Tibial nerve (tissue), 4 donors: ENCODE results near the gene TSHZ2.

Experiments used
- CTCF ChIP-seq, 5 experiments: fragments of 200-600 bp in 3 of 5; fragments of 450-650 bp in 2 of 5; sonication (generic) in 3 of 5; IDR thresholded peaks; one replicate each; pipeline ENCODE4 v1.5.1; 2016 to 2019; ENCODE audit warnings: antibody characterized with exemption in 5 of 5, mild to moderate bottlenecking in 3 of 5, moderate library complexity in 2 of 5
- EP300 ChIP-seq, 2 donors: sonication (generic); formaldehyde crosslinking; IDR thresholded peaks; one replicate each; pipeline ENCODE4 v1.6.1; 2017; ENCODE audit warnings: antibody characterized with exemption in 2 of 2, mild to moderate bottlenecking in 1 of 2
- POLR2A ChIP-seq, 2 donors: fragments of 450-650 bp; IDR thresholded peaks; one replicate each; pipeline ENCODE4 v1.6.1; 2017; ENCODE audit warnings: antibody characterized with exemption in 2 of 2, mild to moderate bottlenecking in 2 of 2, moderate library complexity in 2 of 2

GRCh38 chr20:53338716-53339115, 366.6 kb downstream of the TSHZ2 start:
- no peak for TF ChIP-seq CTCF (IDR thresholded peaks at IDR 0.05)
- TF ChIP-seq POLR2A (IDR thresholded peaks at IDR 0.05): no peak
- TF ChIP-seq EP300 (IDR thresholded peaks at IDR 0.05): no peak
